Measurements from ENCODE around the gene AP1B1.

The AP1B1 gene

DNA sequence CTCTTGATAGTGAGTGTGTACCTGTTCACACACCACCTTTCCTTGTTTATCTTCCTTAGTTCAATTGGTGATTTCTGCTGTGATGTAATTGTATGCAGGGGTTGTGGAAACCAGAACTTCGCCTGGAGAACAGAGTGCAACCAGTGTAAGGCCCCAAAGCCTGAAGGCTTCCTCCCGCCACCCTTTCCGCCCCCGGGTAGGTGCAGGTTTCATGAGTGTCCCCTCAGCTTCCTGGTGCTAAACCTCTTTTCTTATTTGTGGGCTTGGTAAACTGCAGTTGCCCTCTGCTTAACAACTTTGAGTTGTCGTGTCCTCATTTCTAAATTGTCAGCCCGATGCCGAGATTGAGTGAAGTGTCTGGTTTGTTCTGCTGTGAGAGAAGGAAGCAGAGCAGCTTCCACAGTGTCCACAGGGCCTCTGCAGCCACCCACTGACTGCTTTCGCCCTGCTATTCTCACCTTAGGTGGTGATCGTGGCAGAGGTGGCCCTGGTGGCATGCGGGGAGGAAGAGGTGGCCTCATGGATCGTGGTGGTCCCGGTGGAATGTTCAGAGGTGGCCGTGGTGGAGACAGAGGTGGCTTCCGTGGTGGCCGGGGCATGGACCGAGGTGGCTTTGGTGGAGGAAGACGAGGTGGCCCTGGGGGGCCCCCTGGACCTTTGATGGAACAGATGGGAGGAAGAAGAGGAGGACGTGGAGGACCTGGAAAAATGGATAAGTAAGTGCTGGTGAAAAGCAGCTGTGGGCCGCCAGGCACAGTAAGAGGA lies 89.1 kb downstream of the AP1B1 start:
- DNase-seq (ENCODE audit: low spot score) = no peak

- DNase-seq (ENCODE audit: low spot score) = no peak
These were observed 89.7 kb downstream of the AP1B1 start for GRCh38 chr22:29298641-29299040.

- DNase-seq (ENCODE audit: low spot score) = no peak
These were observed 96.0 kb downstream of the AP1B1 start for GRCh38 chr22:29292379-29292778.

DNA sequence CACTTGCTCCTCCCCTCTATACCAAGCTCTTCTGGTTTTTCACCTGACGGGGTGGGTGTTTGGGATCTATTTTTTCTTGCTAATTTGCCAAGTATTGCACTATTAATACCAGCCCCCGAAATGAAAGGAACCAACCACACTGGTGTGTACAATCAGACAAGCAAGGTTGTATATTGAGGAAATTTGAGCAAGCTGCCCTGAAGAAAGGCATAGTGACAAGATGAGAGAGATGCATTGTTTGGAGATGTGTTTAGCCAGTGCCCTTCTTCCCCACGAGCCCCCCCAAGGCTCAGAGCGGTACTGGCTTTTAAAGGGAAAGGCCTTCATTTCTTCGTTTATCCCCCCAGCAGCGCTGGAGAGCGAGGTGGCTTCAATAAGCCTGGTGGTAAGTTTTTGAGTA lies 97.2 kb downstream of the AP1B1 start:
- DNase-seq (ENCODE audit: low spot score) = no peak

GRCh38 chr22:29290061-29290460 lies 98.3 kb downstream of the AP1B1 start:
- no peak for DNase-seq (ENCODE audit: low spot score)

DNA sequence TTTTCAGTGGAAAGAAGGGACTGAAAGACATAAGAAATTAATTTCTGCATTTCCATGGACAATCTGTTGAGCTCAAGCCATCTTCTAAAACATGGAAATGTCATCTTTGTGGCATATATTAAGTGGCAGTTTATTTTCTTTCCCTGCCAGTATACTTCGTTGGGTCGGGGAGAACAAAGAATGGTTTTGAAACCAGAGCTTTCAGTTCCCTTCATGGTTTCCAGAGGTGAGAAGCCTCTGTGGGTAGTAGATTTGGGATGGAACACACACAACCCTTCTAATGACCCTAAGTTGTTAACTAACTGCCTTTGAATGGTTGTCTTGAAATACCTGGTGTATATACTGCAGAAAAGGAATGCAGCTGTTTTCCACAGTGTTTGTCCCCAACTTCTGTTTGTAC lies 99.5 kb downstream of the AP1B1 start:
- no peak for DNase-seq (ENCODE audit: low spot score)

GRCh38 chr22:29284196-29284595 lies 104.2 kb downstream of the AP1B1 start:
- no peak for DNase-seq (ENCODE audit: low spot score)

DNA sequence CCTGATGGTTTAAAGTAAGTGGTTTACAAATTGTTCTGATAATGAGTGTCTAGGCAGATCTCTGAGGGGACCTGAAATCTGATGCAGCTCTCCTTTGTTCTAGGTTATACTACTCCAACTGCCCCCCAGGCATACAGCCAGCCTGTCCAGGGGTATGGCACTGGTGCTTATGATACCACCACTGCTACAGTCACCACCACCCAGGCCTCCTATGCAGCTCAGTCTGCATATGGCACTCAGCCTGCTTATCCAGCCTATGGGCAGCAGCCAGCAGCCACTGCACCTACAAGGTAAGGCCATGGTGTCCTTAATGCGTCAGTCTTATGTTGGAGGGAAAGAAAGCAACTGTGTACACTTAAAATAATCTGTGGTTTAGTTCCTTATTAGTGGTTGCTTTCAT lies 110.4 kb downstream of the AP1B1 start:
- DNase-seq (ENCODE audit: low spot score) = no peak
